ENCODE data around the gene RNF10. TPM values are rescaled to one million over a fixed set of nuclear protein-coding genes. Genes with fewer than 3 reads are reported as not detected.

The RNF10 gene
- total and polyA plus RNA-seq, 8 donors, result 92.5 to 151 (median 106) TPM

- Histone ChIP-seq H3K9me3 (no peaks in the 10 kb centered on the region), H3K36me3 (peaks cover 12 to 97% (median 52%) of the 10 kb centered on the region in 3 donors), H3K4me3 (no peak overlapping the region), H3K27ac (no peak overlapping the region), H3K4me1 (no peaks in the 10 kb centered on the region), H3K27me3 (no peaks in the 10 kb centered on the region)
- intact Hi-C loops (cut with DNase I), result no loop called here
- TF ChIP-seq CTCF (IDR thresholded peaks at IDR 0.05), result no peak
- FAIRE-seq (no peak), ATAC-seq (no peak), DNase-seq (no peak)
- WGBS, 2 donors, result 58 to 60% methylated on average over 6 of the region's 6 CpGs
These were observed 39.4 kb downstream of the RNF10 start for GRCh38 chr12:120573560-120573959.

GRCh38 chr12:120574106-120574505 lies 40.0 kb downstream of the RNF10 start:
- Histone ChIP-seq H3K27me3 (no peaks in the 10 kb centered on the region), H3K36me3 (peaks cover 12 to 97% (median 54%) of the 10 kb centered on the region in 3 donors), H3K4me3 (no peak overlapping the region), H3K27ac (no peak overlapping the region), H3K4me1 (no peaks in the 10 kb centered on the region), H3K9me3 (no peaks in the 10 kb centered on the region)
- no peak for ATAC-seq
- DNase-seq, result no peak
- FAIRE-seq, result no peak
- no peak for TF ChIP-seq CTCF (IDR thresholded peaks at IDR 0.05)
- WGBS, 2 donors, result 86 to 96% methylated on average over 2 of the region's 2 CpGs
- intact Hi-C loops (cut with DNase I), result no loop called here

GRCh38 chr12:120579179-120579578 lies 45.0 kb downstream of the RNF10 start:
- no peak for ATAC-seq
- no peak overlapping the region for H3K4me3 ChIP-seq
- H3K27ac ChIP-seq, result no peak overlapping the region
- FAIRE-seq, result no peak
- H3K4me1 ChIP-seq, result peaks cover 4 to 11% (median 6%) of the 10 kb centered on the region in 3 donors
- no peak for TF ChIP-seq CTCF (IDR thresholded peaks at IDR 0.05)
- no peak for DNase-seq
- H3K9me3 ChIP-seq, result no peaks in the 10 kb centered on the region
- intact Hi-C loops (cut with DNase I), result no loop called here
- no peaks in the 10 kb centered on the region for H3K27me3 ChIP-seq
- H3K36me3 ChIP-seq, result peaks cover 5 to 57% (median 25%) of the 10 kb centered on the region in 3 donors
- 43 to 53% methylated on average over 1 of the region's 1 CpG for WGBS, 2 donors

GRCh38 chr12:120580787-120581723 lies 46.9 kb downstream of the RNF10 start, which contains the start of gene POP5:
POP5 (minus strand) TSS chr12:120581402; CDS start chr12:120581362, 40 bp downstream.
- Histone ChIP-seq H3K4me3 (peak within 1 kb of the TSS; percentile 74 to 86 (median 80)), H3K27me3 (no peaks in the 10 kb centered on the region), H3K27ac (peak within 1 kb of the TSS in 2 of 4 donors; percentile 44 to 62), H3K36me3 (peaks cover 0 to 38% (median 23%) of the 10 kb centered on the region in 3 donors), H3K4me1 (peaks cover 6 to 12% (median 6%) of the 10 kb centered on the region in 3 donors), H3K9me3 (no peaks in the 10 kb centered on the region)
- WGBS, 2 donors, result 0% methylated on average over 56 of the region's 56 CpGs
- TF ChIP-seq CTCF (IDR thresholded peaks at IDR 0.05), result no peak
- DNase-seq (peak; percentile 94 to 99 (median 97)), FAIRE-seq (peak; percentile 80), ATAC-seq (peak; percentile 92 to 96 (median 94))
- intact Hi-C loops (cut with DNase I), result loop anchor here in 2 of 3 donors (5.0 to 10.0 kb wide), 2 partner anchors 64 to 131 kb away; partner anchors contain the start of genes CABP1 (in 1 of the 2) and UNC119B (in 1 of the 2)
